ENCODE results near the gene JMJD6.

DNA sequence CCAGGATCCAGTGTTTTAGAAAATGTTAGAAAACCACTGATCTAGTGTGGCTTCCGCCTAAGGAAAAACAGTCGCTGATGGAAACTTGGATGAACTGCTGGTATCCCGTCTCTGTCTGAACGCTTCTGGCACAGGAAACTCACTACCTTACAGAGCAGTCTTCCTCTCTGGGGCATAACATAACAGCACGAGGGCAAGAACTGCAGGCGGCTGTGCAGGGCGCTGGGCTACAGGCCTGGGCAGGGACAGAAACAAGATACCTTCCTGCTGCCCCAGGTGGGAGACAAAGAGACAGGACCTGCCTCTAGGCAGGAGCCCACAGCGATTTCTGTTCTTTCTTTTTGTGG, 26.2 kb downstream of the JMJD6 start:
- no peak for TF ChIP-seq POLR2AphosphoS5 (IDR thresholded peaks at IDR 0.05)
- TF ChIP-seq, protein P1, sequence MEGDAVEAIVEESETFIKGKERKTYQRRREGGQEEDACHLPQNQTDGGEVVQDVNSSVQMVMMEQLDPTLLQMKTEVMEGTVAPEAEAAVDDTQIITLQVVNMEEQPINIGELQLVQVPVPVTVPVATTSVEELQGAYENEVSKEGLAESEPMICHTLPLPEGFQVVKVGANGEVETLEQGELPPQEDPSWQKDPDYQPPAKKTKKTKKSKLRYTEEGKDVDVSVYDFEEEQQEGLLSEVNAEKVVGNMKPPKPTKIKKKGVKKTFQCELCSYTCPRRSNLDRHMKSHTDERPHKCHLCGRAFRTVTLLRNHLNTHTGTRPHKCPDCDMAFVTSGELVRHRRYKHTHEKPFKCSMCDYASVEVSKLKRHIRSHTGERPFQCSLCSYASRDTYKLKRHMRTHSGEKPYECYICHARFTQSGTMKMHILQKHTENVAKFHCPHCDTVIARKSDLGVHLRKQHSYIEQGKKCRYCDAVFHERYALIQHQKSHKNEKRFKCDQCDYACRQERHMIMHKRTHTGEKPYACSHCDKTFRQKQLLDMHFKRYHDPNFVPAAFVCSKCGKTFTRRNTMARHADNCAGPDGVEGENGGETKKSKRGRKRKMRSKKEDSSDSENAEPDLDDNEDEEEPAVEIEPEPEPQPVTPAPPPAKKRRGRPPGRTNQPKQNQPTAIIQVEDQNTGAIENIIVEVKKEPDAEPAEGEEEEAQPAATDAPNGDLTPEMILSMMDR (IDR thresholded peaks at IDR 0.05), result no peak
- no peak for TF ChIP-seq EP300 (IDR thresholded peaks at IDR 0.05)
- TF ChIP-seq POLR2A (IDR thresholded peaks at IDR 0.05), result no peak
